Measurements from ENCODE around the gene ZNF316. TPM values are rescaled to one million over a fixed set of nuclear protein-coding genes. Genes with fewer than 3 reads are reported as not detected.
"Not testable (repeated sequence)": the region's sequence is repeated elsewhere in the genome, so short reads cannot be mapped to it uniquely, and the experiment has no call there.

The ZNF316 gene
- total RNA-seq, 1 experiment from 2014 or later: 7.9 TPM

DNA sequence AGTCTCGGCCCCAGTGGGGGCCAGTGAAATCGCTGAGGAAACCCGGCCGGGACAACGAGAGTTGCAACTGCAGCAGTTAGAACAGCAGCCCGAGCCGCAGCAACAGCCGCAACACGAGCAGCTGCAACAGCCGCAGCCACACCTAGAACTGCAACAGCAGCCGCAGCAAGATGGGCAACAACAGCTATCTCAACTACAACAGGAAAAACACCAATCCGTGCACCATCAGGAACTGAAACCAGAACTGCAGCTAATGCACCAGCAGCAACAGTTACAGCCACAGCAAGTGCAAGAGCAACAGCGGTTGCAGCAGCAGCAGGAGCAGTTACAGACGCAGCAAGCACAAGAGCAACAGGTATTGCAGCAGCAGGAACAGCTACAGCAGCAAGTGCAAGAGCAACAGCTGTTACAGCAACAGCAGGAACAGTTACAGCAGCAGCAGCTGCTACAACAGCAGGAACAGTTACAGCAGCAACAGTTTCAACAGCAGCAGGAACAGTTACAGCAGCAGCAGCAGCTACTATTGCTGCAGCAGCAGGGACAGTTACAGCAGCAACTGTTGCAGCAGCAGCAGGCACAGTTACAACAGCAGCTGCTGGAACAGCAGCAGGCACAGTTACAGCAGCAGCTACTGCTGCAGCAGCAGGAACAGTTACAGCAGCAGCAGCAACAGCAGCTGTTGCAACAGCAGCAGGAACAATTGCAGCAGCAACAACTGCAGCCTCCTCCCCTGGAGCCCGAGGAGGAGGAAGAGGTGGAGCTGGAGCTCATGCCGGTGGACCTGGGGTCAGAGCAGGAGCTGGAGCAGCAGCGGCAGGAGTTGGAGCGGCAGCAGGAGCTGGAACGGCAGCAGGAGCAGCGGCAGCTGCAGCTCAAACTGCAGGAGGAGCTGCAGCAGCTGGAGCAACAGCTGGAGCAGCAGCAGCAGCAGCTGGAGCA is 15.7 kb upstream of the ZNF316 start:
- no peak for DNase-seq (ENCODE audit: low spot score)

DNA sequence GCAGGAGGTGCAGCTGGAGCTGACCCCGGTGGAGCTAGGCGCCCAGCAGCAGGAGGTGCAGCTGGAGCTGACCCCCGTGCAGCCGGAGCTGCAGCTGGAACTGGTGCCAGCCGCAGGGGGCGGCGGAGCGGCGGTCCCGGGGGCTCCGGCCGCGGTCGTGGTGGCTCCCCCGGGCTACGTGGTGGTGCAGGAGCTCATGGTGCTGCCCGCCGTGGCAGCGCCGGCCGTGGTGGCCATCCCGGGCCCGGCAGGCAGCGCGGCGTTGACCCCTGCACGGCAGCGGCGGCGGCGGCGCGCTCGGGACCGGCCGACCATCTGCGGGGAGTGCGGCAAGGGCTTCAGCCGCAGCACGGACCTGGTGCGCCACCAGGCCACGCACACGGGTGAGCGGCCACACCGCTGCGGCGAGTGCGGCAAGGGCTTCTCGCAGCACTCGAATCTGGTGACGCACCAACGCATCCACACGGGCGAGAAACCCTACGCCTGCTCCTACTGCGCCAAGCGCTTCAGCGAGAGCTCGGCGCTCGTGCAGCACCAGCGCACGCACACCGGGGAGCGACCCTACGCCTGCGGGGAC is 14.9 kb upstream of the ZNF316 start:
- no peak for DNase-seq (ENCODE audit: low spot score)

- DNase-seq (ENCODE audit: low spot score): no peak
These were observed 13.4 kb upstream of the ZNF316 start for GRCh38 chr7:6623589-6624245.

DNA sequence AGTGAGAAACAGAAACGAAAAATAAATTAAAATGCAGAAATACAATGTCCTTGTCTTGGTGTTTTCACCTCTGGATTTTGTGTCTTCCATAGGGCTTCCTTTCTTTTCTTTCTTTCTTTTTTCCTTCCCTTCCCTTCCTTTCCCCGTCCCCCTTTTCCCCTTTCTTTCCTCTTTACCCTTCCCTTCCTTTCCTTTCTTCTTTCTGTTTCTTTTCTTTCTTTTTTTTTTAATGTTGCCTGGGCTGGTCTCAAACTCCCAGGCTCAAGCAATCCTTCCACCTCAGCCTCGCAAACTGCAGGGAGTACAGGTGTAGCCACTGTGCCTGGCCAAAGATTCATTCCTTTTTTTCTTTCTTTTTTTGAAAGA is 12.9 kb upstream of the ZNF316 start:
- DNase-seq (ENCODE audit: low spot score): no peak

GRCh38 chr7:6628045-6628444 is 9.1 kb upstream of the ZNF316 start:
- DNase-seq (ENCODE audit: low spot score): no peak

DNA sequence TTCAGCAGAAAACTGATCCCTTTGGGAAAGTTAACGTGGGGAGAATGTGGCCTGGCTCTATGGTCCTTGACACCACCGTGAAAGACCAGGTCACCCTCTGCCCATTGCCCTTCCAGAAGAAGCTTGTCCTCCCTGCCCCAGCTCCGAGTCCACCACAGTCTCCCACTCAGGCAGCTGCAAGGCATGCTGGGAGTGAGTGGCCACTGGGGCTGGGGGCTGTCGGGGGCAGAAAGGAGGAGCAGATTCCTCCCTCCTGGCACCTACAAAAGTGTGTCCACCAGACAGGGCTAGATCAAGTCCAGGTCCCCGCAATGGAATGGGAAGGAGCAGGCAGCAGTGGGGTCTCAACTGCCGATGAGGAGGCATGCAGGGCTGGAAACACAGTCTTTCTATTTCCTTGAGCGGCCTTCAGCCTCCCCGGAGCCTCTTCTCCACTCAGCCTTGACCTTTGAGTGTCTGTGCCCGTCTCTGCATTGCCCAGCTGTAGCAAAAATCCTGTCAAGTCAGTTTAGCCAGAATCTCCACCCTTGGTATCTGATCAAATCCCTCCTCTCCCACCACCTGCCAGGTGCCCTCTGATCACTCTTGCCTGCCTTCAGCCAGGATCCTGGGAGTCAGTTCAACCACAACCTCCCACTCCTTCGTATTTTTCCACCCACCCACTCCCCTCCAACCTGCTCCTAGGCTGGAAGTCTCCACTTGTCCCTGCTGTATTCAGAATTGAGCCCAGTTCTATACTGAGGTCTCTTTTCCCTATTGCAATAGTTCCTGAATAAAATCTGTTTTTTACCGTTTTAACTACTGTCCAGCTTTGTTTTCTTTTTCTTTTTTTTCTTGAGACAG is 6.9 kb upstream of the ZNF316 start:
- no peak for DNase-seq (ENCODE audit: low spot score)

DNA sequence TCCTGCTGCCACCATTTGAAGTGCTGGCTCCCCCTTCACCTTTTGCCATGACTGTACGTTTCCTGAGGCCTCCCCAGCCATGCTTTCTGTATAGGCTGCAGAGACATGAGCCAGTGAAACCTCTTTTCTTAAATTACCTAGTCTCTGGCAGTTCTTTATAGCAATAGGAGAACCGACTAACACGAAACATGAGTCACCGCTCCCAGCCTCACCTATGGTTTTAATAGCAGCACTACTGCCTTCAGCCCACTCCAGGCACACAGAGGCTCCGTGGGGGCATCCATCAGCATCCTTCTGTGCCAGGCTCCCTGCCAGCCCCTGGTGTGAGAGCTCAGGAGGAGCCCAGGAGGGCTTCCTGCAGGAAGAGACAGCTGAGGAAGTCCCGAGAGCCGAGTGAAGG is 5.5 kb upstream of the ZNF316 start:
- no peak for DNase-seq (ENCODE audit: low spot score)

DNA sequence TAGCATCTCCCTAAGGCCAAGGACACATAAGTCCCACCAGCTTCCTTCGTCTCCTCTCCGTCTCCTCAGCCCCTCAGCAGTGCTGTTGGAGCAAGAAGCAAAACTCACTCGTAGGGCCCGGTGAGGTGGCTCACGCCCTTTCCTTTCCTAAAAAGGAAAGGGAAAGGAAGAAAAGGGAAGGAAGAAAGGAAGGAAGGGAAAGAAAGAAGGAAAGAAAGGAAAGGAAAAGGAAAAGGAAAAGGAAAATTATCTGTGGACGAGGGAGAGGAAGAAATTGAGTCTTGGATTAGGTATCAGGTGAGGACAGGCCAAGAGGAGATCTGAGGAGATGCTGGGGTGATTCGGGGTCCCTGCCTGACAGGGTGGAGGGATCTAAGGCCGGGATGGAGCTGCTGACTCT is 3.1 kb upstream of the ZNF316 start:
- no peak for DNase-seq (ENCODE audit: low spot score)

- DNase-seq (ENCODE audit: low spot score): not testable (repeated sequence)
These were observed 2.1 kb upstream of the ZNF316 start for GRCh38 chr7:6634971-6635370.

GRCh38 chr7:6637544-6638229 is 569 bp downstream of the ZNF316 start:
- no peak for DNase-seq (ENCODE audit: low spot score)

DNA sequence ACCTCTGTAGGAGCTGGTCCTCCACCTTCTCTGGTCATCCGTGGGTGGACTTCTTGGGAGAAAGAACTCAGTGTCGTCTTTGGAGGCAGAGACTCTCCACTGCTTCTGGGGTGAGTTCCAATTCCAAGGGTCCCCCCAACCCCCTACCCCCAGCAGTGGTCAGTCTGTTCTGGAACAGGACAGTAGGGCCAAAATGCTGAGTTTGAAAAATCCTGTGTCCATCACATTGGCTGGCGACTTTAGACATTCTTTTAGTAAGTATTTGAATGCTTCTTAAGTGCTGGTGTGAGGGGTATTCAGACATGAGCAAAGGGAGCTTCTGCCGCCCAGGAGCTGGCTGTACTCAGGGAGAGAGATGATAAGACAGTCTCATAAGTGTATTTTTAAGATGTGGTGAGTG is 1.9 kb downstream of the ZNF316 start:
- DNase-seq (ENCODE audit: low spot score): no peak

DNA sequence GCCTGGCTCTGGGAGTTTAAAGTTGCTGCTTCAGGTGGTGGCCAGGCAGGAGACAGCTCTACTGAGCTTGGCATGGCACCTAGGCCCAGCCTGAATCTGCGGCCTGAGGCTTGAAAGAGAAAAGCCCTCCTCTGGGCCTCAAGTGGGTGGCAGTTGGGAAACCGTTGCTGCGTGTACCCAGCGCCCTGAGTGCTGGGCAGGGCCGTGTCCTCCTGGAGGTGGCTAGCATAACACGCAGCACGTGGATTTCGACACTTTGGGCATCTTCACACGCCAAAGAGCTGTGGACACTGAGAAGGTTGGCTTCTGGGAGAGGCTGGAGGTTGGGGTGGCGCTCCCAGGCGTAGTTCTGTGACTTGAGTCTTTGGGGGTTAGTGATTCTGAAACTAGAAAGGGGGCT is 2.5 kb downstream of the ZNF316 start:
- DNase-seq (ENCODE audit: low spot score): no peak

GRCh38 chr7:6640246-6640721 is 3.2 kb downstream of the ZNF316 start:
- no peak for DNase-seq (ENCODE audit: low spot score)

- DNase-seq (ENCODE audit: low spot score): no peak
These were observed 4.4 kb downstream of the ZNF316 start for GRCh38 chr7:6641305-6642035.

DNA sequence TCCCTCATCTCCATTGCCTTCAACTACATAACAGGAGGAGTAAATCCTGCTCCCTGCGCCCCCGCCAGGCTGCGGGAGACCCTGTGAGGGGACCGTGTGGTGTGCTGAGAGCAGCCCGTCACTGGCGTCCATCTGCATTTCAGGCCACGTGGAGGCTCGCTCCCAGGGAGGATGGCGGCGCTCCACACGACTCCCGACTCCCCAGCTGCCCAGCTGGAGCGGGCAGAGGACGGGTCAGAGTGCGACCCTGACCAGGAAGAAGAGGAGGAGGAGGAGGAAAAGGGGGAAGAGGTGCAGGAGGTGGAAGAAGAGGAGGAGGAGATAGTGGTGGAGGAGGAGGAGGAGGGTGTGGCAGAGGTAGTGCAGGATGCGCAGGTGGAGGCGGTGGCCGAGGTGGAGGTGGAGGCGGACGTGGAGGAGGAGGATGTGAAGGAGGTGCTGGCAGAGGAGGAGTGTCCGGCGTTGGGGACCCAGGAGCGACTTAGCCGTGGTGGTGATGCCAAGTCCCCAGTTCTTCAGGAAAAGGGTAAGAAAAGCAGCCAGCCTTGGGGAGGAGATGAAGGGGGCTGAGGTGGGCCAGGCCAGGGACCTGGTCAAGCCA is 5.2 kb downstream of the ZNF316 start:
- no peak for DNase-seq (ENCODE audit: low spot score)

- no peak for DNase-seq (ENCODE audit: low spot score)
These were observed 5.9 kb downstream of the ZNF316 start for GRCh38 chr7:6642861-6643640.

GRCh38 chr7:6643915-6644625 is 7.0 kb downstream of the ZNF316 start:
- DNase-seq (ENCODE audit: low spot score): no peak

DNA sequence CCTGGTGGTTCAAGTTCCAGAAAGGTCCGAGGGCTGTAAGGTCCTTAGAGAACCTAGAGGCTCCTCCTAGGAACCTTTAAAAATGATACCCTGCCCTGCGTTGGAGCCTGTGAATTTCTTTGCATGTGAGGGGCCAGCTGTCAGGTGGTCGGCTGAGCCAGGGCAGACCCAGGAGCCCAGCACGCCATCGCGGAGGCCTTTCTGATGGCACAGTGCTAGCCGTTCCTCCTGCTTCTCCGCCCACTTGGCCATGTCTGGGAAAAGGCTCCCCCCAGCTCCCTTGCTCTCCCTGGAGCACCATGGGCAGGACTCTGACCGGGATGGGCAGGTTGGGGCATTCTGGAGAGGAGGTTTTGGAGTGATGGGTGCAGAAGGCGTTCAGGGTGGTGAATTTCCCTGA is 7.6 kb downstream of the ZNF316 start:
- DNase-seq (ENCODE audit: low spot score): no peak

GRCh38 chr7:6646465-6646864 is 9.3 kb downstream of the ZNF316 start:
- DNase-seq (ENCODE audit: low spot score): no peak
